Thyroid gland (tissue), 4 donors: Measurements from ENCODE around the gene S100A6.

Source experiments
- CTCF ChIP-seq, 6 experiments: fragments of 200-600 bp in 3 of 6; fragments of 450-650 bp in 3 of 6; sonication (generic) in 3 of 6; IDR thresholded peaks; one replicate each; pipeline ENCODE4 v1.5.1; 2016 to 2019; ENCODE audit warnings: antibody characterized with exemption in 6 of 6, mild to moderate bottlenecking in 2 of 6, inconsistent platforms in 1 of 6, moderate library complexity in 1 of 6
- POLR2A ChIP-seq, 2 donors: fragments of 450-650 bp; IDR thresholded peaks; one replicate each; pipeline ENCODE4 v1.6.1; 2017; ENCODE audit warnings: antibody characterized with exemption in 2 of 2, mild to moderate bottlenecking in 2 of 2, moderate library complexity in 1 of 2

- TF ChIP-seq CTCF (IDR thresholded peaks at IDR 0.05), result no peak
- no peak for TF ChIP-seq POLR2A (IDR thresholded peaks at IDR 0.05)
These were observed 30.2 kb downstream of the S100A6 start for GRCh38 chr1:153505576-153505975.
